ENCODE results near the gene MGAT4A.

DNA sequence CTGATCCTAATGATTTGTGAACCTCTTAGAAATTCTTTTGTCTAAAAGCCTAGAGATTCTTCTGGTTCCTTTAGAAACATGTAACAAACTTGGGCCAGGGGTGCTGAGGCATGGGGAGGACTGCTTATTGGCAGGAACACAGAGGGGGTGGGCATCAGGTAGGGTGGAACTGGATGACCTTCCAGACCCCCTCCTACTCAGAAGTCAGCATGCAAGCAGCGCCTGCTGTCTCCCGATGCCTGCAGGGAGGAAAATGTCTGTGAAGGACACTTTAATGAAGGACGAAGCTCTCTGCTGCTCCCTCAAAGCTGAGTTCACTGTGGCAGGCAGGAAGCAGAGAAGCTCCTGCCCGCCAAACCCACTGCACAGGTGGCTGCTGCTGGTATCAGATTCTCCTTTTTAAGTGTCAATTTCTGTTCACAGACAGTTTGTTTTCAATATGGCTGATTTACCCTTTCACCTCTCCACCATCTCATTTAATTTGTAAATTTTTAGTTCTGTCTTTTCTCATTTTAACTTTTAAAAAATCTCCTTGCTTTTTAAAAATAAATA lies 142.0 kb downstream of the MGAT4A start:
- TF ChIP-seq, protein P1, sequence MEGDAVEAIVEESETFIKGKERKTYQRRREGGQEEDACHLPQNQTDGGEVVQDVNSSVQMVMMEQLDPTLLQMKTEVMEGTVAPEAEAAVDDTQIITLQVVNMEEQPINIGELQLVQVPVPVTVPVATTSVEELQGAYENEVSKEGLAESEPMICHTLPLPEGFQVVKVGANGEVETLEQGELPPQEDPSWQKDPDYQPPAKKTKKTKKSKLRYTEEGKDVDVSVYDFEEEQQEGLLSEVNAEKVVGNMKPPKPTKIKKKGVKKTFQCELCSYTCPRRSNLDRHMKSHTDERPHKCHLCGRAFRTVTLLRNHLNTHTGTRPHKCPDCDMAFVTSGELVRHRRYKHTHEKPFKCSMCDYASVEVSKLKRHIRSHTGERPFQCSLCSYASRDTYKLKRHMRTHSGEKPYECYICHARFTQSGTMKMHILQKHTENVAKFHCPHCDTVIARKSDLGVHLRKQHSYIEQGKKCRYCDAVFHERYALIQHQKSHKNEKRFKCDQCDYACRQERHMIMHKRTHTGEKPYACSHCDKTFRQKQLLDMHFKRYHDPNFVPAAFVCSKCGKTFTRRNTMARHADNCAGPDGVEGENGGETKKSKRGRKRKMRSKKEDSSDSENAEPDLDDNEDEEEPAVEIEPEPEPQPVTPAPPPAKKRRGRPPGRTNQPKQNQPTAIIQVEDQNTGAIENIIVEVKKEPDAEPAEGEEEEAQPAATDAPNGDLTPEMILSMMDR (IDR thresholded peaks at IDR 0.05): no peak
- TF ChIP-seq POLR2A (IDR thresholded peaks at IDR 0.05): no peak
